Large intestine (tissue), 3 donors: ENCODE measurements around the gene TRPC3. TPM values are rescaled to one million over a fixed set of nuclear protein-coding genes. Genes with fewer than 3 reads are reported as not detected.
A peak's percentile ranks its signal among the peaks of the same experiment; 100 is the strongest.

Experiments
- DNase-seq, 2 donors: peaks; one replicate each; pipeline versions ENCODE4 v3.0.0 to v3.0.0-alpha.2; 2013
- H3K27ac ChIP-seq: one replicate; pipeline ENCODE4 v1.5.1; 2013; ENCODE audit warnings: low read length
- H3K27me3 ChIP-seq: 2 replicates; pipeline ENCODE4 v1.6.1; 2013; ENCODE audit warnings: low read length; ENCODE audit not compliant: control insufficient read depth, insufficient read depth
- H3K36me3 ChIP-seq: 2 replicates; pipeline ENCODE4 v1.6.1; 2013; ENCODE audit warnings: low read length; ENCODE audit not compliant: control insufficient read depth, insufficient read depth
- H3K4me1 ChIP-seq: one replicate; pipeline ENCODE4 v1.6.1; 2013; ENCODE audit warnings: low read length; ENCODE audit not compliant: control insufficient read depth, insufficient read depth
- H3K4me3 ChIP-seq: one replicate; pipeline ENCODE4 v1.5.1; 2013; ENCODE audit warnings: low read length
- H3K9me3 ChIP-seq: one replicate; pipeline ENCODE4 v1.6.1; 2013; ENCODE audit warnings: mild to moderate bottlenecking, low read depth, low read length, moderate library complexity; ENCODE audit not compliant: control insufficient read depth
- WGBS: methylation state at CpG from one replicate; pipeline ENCODE4 v1.1.5; 2013; ENCODE audit warnings: low lambda C conversion rate; ENCODE audit not compliant: insufficient coverage; 5-methylcytosine and 5-hydroxymethylcytosine counted together
- polyA plus RNA-seq: library from polyadenylated mRNA; unstranded; fragments of 120-200 nt; gene quantifications from one replicate; pipeline ENCODE4 v1.2.1, GENCODE V29; 2013

The TRPC3 gene
- polyA plus RNA-seq, 1 donor, result 0.64 TPM

DNA sequence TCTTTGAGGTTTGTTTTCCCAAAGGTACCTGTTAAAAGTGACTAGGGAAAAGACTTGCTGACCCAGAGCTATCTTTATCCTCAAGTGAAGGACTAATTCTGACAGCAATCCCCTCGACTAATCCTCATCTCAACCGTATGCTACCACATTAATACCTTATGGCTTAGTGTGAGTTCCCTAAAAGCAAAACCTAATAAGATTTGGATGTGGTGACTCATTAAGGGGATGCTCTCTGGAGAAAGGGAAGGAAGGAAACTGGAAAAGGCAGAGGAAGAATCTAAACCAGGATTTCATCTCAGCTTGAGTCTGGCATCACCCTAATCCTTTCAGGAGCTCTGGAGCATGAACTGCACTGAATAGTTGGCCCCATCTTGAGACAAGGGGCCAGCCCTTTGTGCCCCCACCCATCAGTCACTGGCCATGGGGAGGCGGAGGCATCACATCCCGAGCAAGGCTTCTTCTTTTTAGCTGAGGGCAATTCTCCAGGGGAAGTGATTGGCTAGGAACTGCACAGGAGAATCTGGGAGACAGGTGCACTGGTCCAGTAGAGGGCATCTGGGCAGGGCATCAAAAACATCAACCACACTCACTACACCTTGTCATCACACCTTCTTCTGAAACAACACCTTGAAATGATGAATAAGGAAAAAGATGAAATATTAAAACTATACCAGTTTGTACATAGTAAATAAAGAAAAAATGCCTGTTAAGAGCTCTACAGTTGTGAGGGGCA is 74.7 kb downstream of the TRPC3 start:
- H3K4me3 ChIP-seq, result no peak overlapping the region
- DNase-seq, result no peak
- no CpG with 5 or more reads among the region's 4 CpGs for WGBS
- H3K9me3 ChIP-seq, result no peaks in the 10 kb centered on the region
- no peaks in the 10 kb centered on the region for H3K4me1 ChIP-seq
- H3K27ac ChIP-seq, result no peak overlapping the region
- no peaks in the 10 kb centered on the region for H3K27me3 ChIP-seq
- H3K36me3 ChIP-seq, result no peaks in the 10 kb centered on the region

GRCh38 chr4:121876070-121876469 is 75.8 kb downstream of the TRPC3 start:
- no peak overlapping the region for H3K27ac ChIP-seq

GRCh38 chr4:121875652-121876051 is 76.2 kb downstream of the TRPC3 start:
- no peak for DNase-seq
- no peaks in the 10 kb centered on the region for H3K4me1 ChIP-seq
- no peaks in the 10 kb centered on the region for H3K9me3 ChIP-seq
- WGBS, result no CpG with 5 or more reads among the region's 2 CpGs
- no peaks in the 10 kb centered on the region for H3K27me3 ChIP-seq
- H3K27ac ChIP-seq, result no peak overlapping the region
- no peak overlapping the region for H3K4me3 ChIP-seq
- H3K36me3 ChIP-seq, result no peaks in the 10 kb centered on the region

More at GRCh38 chr4:121876070-121876469, 75.8 kb downstream of the TRPC3 start:
- no peaks in the 10 kb centered on the region for H3K9me3 ChIP-seq
- H3K4me3 ChIP-seq, result no peak overlapping the region
- H3K36me3 ChIP-seq, result no peaks in the 10 kb centered on the region
- DNase-seq, result no peak
- 100% methylated on average over 1 of the region's 6 CpGs for WGBS
- no peaks in the 10 kb centered on the region for H3K27me3 ChIP-seq
- H3K4me1 ChIP-seq, result no peaks in the 10 kb centered on the region

GRCh38 chr4:121873604-121874003 is 78.3 kb downstream of the TRPC3 start:
- Histone ChIP-seq H3K27ac (no peak overlapping the region), H3K27me3 (no peaks in the 10 kb centered on the region), H3K4me3 (no peak overlapping the region), H3K36me3 (no peaks in the 10 kb centered on the region), H3K4me1 (no peaks in the 10 kb centered on the region), H3K9me3 (no peaks in the 10 kb centered on the region)
- 71% methylated on average over 1 of the region's 3 CpGs for WGBS
- DNase-seq, result no peak

DNA sequence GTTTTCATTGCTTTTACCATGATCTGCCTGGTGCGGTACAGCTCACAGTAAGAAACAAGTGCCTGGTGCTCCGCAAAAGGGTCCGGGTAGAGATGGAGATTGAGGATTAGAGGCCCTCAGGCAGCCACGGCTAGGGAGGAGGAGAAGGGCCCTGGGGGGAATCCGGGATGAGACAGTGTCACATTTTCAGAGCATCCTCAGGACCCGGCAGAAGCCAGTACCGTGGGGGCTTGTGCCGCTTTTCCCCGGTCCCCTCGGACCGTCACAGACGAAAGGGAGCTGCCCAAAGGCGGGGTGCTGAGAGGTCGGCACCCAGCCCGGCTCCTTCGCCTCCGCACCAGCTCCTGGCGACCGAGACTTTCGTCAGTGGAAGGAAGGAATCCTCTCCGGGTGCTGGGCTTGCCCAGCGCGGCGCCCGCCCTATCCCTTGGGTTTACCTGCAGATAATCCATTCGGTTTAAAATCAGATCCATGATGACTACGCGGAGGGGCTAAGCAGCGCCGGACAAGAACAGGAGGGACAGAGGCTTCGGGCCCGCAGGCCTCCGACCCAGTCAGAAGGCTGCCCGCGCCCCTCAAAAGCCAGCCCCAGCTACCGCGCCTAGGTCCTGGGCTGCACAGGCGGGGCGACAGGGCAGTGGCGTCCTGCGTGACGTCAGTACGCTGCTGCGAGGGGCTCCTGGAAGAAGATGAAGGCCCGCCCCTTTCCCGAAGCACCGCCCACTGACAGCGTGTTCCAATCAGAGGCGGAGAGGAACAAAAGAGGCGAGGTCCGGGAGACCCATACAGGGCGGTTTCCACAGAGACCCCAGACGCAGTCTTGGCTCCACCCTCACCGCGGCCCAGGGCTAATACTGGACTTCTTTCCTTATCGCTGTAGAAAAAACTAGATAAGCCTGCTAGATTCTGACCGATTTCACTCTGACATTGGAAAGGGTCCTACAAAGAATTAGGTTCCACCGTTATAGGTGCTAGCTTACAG is 81.7 kb downstream of the TRPC3 start, which contains the start of gene BBS7:
BBS7 (minus strand) TSS at position 634 of the 982 bp plus-strand sequence; CDS start at position 473, 161 bp downstream.
- WGBS, result no CpG with 5 or more reads among the region's 58 CpGs
- Histone ChIP-seq H3K4me1 (no peaks in the 10 kb centered on the region), H3K9me3 (no peaks in the 10 kb centered on the region), H3K36me3 (peaks cover 4% of the 10 kb centered on the region), H3K4me3 (peak within 1 kb of the TSS; percentile 95), H3K27ac (peak within 1 kb of the TSS; percentile 97), H3K27me3 (no peaks in the 10 kb centered on the region)
- DNase-seq, result peak; percentile 97 to 98

GRCh38 chr4:121863799-121864198 is 88.1 kb downstream of the TRPC3 start:
- no peaks in the 10 kb centered on the region for H3K27me3 ChIP-seq
- H3K36me3 ChIP-seq, result peaks cover 9% of the 10 kb centered on the region
- DNase-seq, result peak in 1 of 2 donors; percentile 5
- no peak overlapping the region for H3K27ac ChIP-seq
- no CpG with 5 or more reads among the region's 7 CpGs for WGBS
- H3K4me1 ChIP-seq, result no peaks in the 10 kb centered on the region
- no peaks in the 10 kb centered on the region for H3K9me3 ChIP-seq
- no peak overlapping the region for H3K4me3 ChIP-seq

GRCh38 chr4:121861426-121861825 is 90.4 kb downstream of the TRPC3 start:
- H3K4me3 ChIP-seq, result no peak overlapping the region
- H3K27ac ChIP-seq, result no peak overlapping the region
- no peaks in the 10 kb centered on the region for H3K9me3 ChIP-seq
- peak; percentile 51 to 69 for DNase-seq
- no peaks in the 10 kb centered on the region for H3K4me1 ChIP-seq
- H3K27me3 ChIP-seq, result no peaks in the 10 kb centered on the region
- peaks cover 13% of the 10 kb centered on the region for H3K36me3 ChIP-seq
- no CpG with 5 or more reads among the region's 2 CpGs for WGBS

DNA sequence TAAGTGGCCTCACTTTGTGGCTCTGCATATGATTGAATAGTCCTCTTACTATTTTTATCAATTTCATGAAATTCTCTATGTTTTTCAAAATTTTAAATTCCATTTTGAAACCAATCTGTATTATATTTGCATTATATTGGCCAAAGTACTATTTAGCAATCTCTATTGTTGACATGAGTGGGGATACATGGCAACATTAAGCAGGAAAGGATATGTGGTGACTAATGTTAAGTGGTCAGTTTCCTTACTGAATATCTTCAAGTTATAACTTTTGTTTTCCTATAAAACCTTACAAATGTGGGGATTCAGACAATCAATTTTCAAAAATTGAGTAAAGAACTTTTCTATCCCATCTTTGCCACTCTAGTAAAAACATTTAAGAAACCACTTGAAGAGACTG is 91.7 kb downstream of the TRPC3 start:
- DNase-seq, result no peak
- Histone ChIP-seq H3K27ac (no peak overlapping the region), H3K9me3 (no peaks in the 10 kb centered on the region), H3K4me1 (no peaks in the 10 kb centered on the region), H3K36me3 (peaks cover 10% of the 10 kb centered on the region), H3K27me3 (no peaks in the 10 kb centered on the region), H3K4me3 (no peak overlapping the region)

GRCh38 chr4:121851354-121851753 is 100.5 kb downstream of the TRPC3 start:
- no peaks in the 10 kb centered on the region for H3K4me1 ChIP-seq
- DNase-seq, result no peak
- no peak overlapping the region for H3K4me3 ChIP-seq
- H3K27ac ChIP-seq, result no peak overlapping the region
- no CpG with 5 or more reads among the region's 1 CpG for WGBS
- no peaks in the 10 kb centered on the region for H3K9me3 ChIP-seq
- no peaks in the 10 kb centered on the region for H3K27me3 ChIP-seq
- H3K36me3 ChIP-seq, result peaks cover 18% of the 10 kb centered on the region

DNA sequence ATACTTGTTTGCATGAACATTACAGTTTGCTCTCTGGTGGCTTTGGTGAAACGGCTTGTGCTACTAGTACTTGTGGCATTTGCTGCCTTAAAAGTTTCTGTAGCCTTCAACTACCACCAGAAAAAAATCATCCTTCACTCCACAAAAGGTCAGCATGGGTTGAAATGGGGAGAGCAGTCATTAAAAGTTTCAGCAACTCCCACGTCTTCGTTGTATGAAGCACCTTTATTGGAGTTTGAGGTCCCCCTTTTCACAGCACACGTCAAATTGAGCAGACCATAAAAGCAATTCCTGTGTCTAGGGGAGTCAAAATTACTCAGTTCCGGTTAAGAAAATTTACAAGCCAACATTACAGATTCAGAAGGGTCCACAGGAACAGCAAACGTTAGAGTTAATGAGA is 105.2 kb downstream of the TRPC3 start:
- H3K27ac ChIP-seq, result no peak overlapping the region
- no CpG with 5 or more reads among the region's 6 CpGs for WGBS
- no peaks in the 10 kb centered on the region for H3K27me3 ChIP-seq
- no peak overlapping the region for H3K4me3 ChIP-seq
- no peaks in the 10 kb centered on the region for H3K9me3 ChIP-seq
- H3K36me3 ChIP-seq, result peaks cover 25% of the 10 kb centered on the region
- DNase-seq, result no peak
- H3K4me1 ChIP-seq, result no peaks in the 10 kb centered on the region
